ENCODE data around the gene FAM180B. TPM values are rescaled to one million over a fixed set of nuclear protein-coding genes. Genes with fewer than 3 reads are reported as not detected.
"Not testable (repeated sequence)": the region's sequence is repeated elsewhere in the genome, so short reads cannot be mapped to it uniquely, and the experiment has no call there.

Gene FAM180B, protein sequence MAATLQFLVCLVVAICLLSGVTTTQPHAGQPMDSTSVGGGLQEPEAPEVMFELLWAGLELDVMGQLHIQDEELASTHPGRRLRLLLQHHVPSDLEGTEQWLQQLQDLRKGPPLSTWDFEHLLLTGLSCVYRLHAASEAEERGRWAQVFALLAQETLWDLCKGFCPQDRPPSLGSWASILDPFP
- total RNA-seq = not detected in 2 replicates

GRCh38 chr11:47586098-47586855, at the start of gene FAM180B:
Gene FAM180B, plus strand, starts transcription at chr11:47586678. Its CDS starts 91 bp downstream, at chr11:47586769.
- DNase-seq (ENCODE audit: low read depth in 2 of 2) = no peak

DNA sequence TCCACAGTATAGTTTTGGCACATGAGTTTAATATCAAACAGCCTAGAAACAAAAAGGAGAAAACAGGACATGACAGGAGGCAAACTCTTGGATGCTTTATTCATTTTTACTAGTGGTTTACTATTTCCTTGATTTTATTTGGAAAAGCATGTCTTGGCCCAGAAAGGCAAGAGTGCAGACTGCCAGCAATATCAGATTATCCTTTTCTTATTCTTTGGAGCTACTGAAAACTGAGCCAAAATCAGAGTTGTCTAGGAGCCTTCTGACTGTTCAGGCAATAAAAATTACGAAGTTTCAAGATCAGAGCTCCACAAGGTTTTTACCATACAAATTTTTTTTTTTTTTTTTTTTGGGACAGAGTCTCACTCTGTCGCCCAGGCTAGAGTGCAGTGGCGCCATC, 49.6 kb upstream of the FAM180B start:
- no peak for DNase-seq (ENCODE audit: low read depth in 2 of 2)

DNA sequence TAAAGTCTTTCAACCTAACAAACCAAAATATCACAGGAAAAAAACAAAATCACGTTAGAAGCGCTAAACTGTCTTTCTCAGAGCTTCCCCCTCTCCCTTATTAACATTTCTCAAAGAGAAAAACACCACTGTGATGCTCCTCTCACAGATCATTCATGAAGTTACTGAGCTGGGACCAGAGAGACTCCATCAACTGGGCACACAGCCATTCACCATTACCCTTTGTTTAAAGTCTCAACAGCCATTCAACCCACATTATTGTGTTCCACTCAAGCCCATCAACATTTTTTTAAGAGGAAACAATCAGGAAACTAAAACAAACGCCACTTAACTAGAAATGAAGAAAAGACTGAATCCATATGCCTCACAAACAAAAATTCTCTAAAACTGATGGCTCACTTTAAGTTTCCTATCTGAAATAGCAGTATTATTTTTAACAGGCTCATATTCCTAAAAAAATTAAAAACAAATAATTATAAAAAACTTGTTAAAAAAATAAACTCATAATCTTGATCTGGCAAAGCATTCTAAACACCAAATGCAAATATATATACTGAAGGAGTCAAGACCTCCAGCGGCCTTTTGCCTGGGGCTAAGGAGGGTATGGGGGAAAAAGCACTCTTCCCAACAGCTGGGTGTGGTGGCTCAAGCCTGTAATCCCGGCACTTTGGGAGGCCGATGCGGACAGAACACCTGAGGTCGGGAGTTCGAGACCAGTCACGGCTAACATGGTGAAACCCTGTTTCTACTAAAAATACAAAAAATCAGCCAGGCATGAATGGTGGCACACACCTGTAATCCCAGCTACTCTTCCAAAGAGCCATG, 47.5 kb upstream of the FAM180B start:
- peak in 1 of 2 donors; percentile 80 for DNase-seq (ENCODE audit: low read depth in 2 of 2)

GRCh38 chr11:47539681-47540039, 46.8 kb upstream of the FAM180B start:
- DNase-seq (ENCODE audit: low read depth in 2 of 2) = peak in 1 of 2 donors; percentile 3

DNA sequence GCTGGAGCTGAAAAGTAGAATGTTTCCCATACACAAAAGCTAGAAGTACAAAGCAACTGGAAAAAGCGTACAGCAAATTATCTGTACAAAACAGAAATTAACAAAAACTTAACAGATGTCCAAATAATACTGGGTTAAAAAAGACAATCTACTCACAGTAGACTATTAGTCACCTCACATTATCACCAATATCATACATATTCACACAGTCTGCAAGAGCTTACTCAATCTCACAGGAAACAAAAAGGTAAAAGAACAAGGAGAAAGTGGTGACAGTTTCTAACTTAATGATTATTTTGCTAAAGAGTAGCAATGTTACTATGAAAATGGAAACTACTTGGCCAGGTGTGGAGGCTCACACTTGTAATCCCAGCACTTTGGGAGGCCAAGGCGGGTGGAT, 45.4 kb upstream of the FAM180B start:
- DNase-seq (ENCODE audit: low read depth in 2 of 2) = no peak

DNA sequence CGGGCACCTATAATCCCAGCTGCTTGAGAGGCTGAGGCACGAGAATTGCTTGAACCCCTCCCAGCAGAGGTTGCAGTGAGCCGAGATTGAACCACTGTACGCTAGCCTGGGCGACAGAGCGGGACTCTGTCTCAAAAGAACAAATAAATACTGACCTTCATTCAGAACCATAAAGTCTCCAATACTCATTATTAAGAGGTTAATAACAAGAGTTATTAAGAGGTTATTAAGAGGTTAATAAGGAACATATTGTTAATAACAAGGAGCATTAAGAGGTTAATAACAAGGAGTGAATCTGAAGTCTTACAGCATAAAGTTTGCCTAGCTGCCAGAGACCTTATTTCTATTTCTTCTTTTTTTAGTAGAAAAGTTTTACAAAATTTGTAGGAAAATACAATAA, 41.2 kb upstream of the FAM180B start:
- DNase-seq (ENCODE audit: low read depth in 2 of 2) = no peak

- DNase-seq (ENCODE audit: low read depth in 2 of 2) = not testable (repeated sequence)
Measured at GRCh38 chr11:47546274-47546673, 40.2 kb upstream of the FAM180B start.

GRCh38 chr11:47550288-47551047, 36.0 kb upstream of the FAM180B start:
- no peak for DNase-seq (ENCODE audit: low read depth in 2 of 2)

GRCh38 chr11:47551086-47551485, 35.4 kb upstream of the FAM180B start:
- peak; percentile 22 to 47 for DNase-seq (ENCODE audit: low read depth in 2 of 2)

- DNase-seq (ENCODE audit: low read depth in 2 of 2) = peak in 1 of 2 donors; percentile 36
Measured at GRCh38 chr11:47552056-47552565, 34.4 kb upstream of the FAM180B start.

GRCh38 chr11:47552566-47553405, 33.7 kb upstream of the FAM180B start, which contains the start of gene CELF1:
Gene CELF1, minus strand, starts transcription at chr11:47553132. Its CDS starts 53,609 bp downstream, at chr11:47499523.
- peak; percentile 67 to 91 for DNase-seq (ENCODE audit: low read depth in 2 of 2)

- DNase-seq (ENCODE audit: low read depth in 2 of 2) = peak in 1 of 2 donors; percentile 51
Measured at GRCh38 chr11:47553406-47553743, 33.1 kb upstream of the FAM180B start.

DNA sequence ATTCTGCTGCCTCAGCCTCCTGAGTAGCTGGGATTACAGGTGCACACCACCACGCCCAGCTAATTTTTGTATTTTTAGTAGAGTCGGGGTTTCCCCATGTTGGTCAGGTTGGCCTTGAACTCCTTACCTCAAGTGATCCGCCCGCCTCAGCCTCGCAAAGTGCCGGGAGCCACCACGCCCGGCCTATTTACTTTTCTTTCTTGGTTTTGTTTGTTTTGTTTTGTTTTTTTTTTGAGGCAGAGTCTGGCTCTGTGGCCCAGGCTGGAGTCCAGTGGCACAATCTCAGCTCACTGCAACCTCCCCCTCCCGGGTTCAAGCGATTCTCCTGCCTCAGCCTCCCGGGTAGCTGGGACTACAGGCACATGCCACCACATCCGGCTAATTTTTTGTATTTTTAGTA, 29.5 kb upstream of the FAM180B start:
- DNase-seq (ENCODE audit: low read depth in 2 of 2) = not testable (repeated sequence)

GRCh38 chr11:47558695-47559094, 27.8 kb upstream of the FAM180B start:
- no peak for DNase-seq (ENCODE audit: low read depth in 2 of 2)

DNA sequence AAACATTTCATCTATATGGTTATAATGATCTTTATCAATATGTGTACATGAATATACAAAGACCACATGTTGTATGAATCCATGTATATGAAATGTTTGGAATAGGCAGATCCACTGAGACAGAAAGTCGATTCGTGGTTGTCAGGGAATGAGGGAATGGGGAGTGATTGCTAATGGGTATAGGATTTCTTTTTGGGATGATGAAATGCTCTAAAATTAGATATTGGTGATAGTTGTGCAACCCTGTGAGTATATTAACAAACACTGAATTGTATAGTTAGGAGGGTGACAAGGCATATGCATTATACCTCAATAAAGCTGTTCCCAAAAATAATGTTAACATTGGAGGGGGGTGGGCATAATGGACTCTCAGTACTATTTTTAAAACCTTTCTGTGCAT, 26.1 kb upstream of the FAM180B start:
- DNase-seq (ENCODE audit: low read depth in 2 of 2) = no peak

DNA sequence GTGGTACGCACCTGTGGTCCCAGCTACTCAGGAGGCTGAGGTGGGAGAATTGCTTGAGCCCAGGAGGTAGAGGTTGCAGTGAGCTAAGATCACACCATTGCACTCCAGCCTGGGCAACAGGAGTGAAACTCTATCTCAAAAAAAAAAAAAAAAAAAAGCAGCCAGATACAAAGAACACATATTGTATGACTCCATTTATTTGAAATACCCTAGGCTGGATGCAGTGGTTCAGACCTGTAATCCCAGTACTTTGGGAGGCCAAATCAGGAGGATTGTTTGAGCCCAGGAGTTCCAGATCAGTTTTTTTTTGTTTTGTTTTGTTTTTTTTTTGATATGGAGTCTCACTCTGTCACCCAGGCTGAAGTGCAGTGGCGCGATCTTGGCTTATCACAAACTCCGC, 24.1 kb upstream of the FAM180B start:
- DNase-seq (ENCODE audit: low read depth in 2 of 2) = not testable (repeated sequence)

DNA sequence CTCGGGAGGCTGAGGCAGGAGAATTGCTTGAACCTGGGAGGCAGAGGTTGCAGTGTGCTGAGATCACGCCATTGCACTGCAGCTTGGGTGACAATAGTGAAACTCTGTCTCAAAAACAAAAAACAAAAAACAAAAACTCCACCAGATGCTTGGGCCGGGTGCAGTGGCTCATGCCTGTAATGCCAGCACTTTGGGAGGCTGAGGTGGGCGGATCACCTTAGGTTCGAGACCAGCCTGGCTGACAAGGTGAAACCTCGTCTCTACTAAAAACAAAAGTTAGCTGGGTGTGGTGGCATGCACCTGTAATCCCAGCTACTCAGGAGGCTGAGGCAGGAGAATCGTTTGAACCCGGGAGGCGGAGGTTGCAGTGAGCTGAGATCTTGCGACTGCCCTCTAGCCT, 22.1 kb upstream of the FAM180B start:
- DNase-seq (ENCODE audit: low read depth in 2 of 2) = not testable (repeated sequence)

DNA sequence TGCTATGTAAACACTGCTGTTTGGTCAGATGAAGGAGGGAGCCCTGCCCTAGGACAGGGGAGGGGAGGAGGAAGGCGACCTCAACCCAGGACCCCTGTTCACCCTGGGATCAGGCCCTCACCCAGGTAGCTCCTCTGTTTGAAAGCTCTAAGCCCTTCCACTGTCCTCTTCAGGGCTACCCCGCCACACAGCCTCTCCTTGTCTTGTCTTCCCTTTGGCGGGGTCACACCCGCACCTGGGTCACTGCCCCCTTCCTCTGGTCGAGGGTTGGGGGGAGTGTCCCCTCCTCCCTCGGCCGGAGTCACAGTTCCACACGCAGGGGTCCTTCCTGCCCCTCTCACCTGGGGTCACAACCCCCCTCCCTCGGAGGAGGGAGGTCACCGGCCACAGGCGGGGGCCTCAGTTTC, 21.5 kb upstream of the FAM180B start:
- no peak for DNase-seq (ENCODE audit: low read depth in 2 of 2)

DNA sequence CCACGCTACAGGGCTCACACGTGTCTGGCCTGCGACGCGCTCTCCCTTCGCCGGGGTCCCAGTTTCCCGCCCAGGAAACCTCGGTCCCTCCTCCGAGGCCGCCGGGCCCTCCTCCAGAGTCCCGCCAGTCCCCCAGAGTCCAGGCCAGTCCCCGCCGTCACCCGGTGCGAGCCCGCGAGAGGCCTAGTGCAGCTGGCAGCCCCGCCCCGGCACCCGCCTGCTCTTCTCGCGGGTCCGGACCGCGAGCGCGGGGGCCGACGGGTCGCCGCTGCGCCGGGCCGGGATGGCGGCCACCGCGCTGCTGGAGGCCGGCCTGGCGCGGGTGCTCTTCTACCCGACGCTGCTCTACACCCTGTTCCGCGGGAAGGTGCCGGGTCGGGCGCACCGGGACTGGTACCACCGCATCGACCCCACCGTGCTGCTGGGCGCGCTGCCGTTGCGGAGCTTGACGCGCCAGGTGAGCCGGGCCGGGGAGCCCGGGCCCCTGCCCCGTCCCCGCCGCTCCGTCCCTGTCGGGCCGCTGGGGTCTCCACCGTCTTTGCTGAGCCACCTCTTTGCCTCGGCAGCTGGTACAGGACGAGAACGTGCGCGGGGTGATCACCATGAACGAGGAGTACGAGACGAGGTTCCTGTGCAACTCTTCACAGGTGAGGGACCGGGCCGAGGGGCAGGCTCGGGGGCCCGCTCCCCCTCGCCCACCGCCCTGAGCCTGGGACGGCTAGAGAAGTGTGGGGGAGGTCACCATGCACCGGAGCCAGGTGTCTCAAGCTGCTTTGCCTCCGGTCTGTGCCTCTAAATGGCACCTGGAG, 20.9 kb upstream of the FAM180B start, which contains the start of gene PTPMT1:
TSS of gene PTPMT1 (plus strand) at position 260 of the 809 bp plus-strand sequence. CDS start at position 284, 24 bp downstream.
- peak; percentile 36 to 77 for DNase-seq (ENCODE audit: low read depth in 2 of 2)

All from dermis microvascular lymphatic vessel endothelial cell (primary cell).